CD4-positive, alpha-beta memory T cell (primary cell): ENCODE results near the gene FOLR1. TPM values are rescaled to one million over a fixed set of nuclear protein-coding genes. Genes with fewer than 3 reads are reported as not detected.
A peak's percentile ranks its signal among the peaks of the same experiment; 100 is the strongest.
"Not testable (repeated sequence)": the region's sequence is repeated elsewhere in the genome, so short reads cannot be mapped to it uniquely, and the experiment has no call there.

Source experiments
- CTCF ChIA-PET: fragments of 350-600 bp; sonication (Branson Sonifier 250); formaldehyde crosslinking; loops from one replicate; lab custom pipeline; 2021; ENCODE audit warnings: inconsistent platforms; ENCODE audit not compliant: partially characterized antibody; lab: Charles Lee
- POLR2A ChIA-PET: fragments of 350-600 bp; sonication (Branson Sonifier 250); formaldehyde crosslinking; loops from one replicate; lab custom pipeline; 2021; ENCODE audit not compliant: partially characterized antibody; lab: Charles Lee
- DNase-seq, 5 donors: peaks; one replicate each; pipeline versions ENCODE4 v3.0.0 to v3.0.0-alpha.2; 2020 to 2022; ENCODE audit warnings: mixed read lengths in 1 of 5
- H3K27ac ChIP-seq: one replicate; pipeline ENCODE4 v1.7.0; 2013; ENCODE audit warnings: low read depth, low read length
- H3K27me3 ChIP-seq: 2 replicates; pipeline ENCODE4 v1.7.0; 2013; ENCODE audit warnings: mild to moderate bottlenecking, low read length, moderate library complexity; ENCODE audit not compliant: insufficient read depth
- H3K36me3 ChIP-seq: 2 replicates; pipeline ENCODE4 v1.7.0; 2013; ENCODE audit warnings: mild to moderate bottlenecking, low read length, moderate library complexity; ENCODE audit not compliant: insufficient read depth
- H3K4me1 ChIP-seq: 2 replicates; pipeline ENCODE4 v1.7.0; 2013; ENCODE audit warnings: mild to moderate bottlenecking, low read length, moderate library complexity; ENCODE audit not compliant: insufficient read depth
- H3K4me3 ChIP-seq, 2 donors: one replicate each; pipeline ENCODE4 v1.7.0; 2013; ENCODE audit warnings: low read length in 2 of 2, mild to moderate bottlenecking in 1 of 2
- H3K9me3 ChIP-seq, 2 donors: one replicate each; pipeline ENCODE4 v1.7.0; 2013; ENCODE audit warnings: low read length in 2 of 2, control low read depth in 1 of 2; ENCODE audit not compliant: control insufficient read depth in 1 of 2
- H3K27ac Mint-ChIP-seq, 7 donors: one replicate each; pipeline ENCODE4 v1.8.0; 2020 to 2021; ENCODE audit warnings: mixed read lengths in 7 of 7, mild to moderate bottlenecking in 6 of 7, inconsistent platforms in 3 of 7, moderate library complexity in 3 of 7
- H3K27me3 Mint-ChIP-seq, 2 donors: one replicate each; pipeline ENCODE4 v1.8.0; 2020 to 2021; ENCODE audit warnings: mixed read lengths in 2 of 2
- H3K36me3 Mint-ChIP-seq, 2 donors: one replicate each; pipeline ENCODE4 v1.8.0; 2020 to 2021; ENCODE audit warnings: mixed read lengths in 2 of 2, inconsistent platforms in 1 of 2, mild to moderate bottlenecking in 1 of 2
- H3K4me1 Mint-ChIP-seq, 4 donors: one replicate each; pipeline ENCODE4 v1.8.0; 2020 to 2021; ENCODE audit warnings: mixed read lengths in 4 of 4, mild to moderate bottlenecking in 1 of 4
- H3K4me3 Mint-ChIP-seq, 8 donors: one replicate each; pipeline ENCODE4 v1.8.0; 2020 to 2021; ENCODE audit warnings: mixed read lengths in 8 of 8, mild to moderate bottlenecking in 7 of 8, moderate library complexity in 6 of 8, inconsistent platforms in 3 of 8
- H3K9me3 Mint-ChIP-seq, 8 donors: one replicate each; pipeline ENCODE4 v1.8.0; 2020 to 2021; ENCODE audit warnings: mixed read lengths in 8 of 8, mild to moderate bottlenecking in 5 of 8, inconsistent platforms in 3 of 8, moderate library complexity in 1 of 8
- intact Hi-C: fragments of 100-400 bp; cut with micrococcal nuclease; formaldehyde crosslinking; loops from one replicate; pipeline ENCODE4 v1.15.1; 2023
- polyA plus RNA-seq, 2 donors: library from polyadenylated mRNA; unstranded; fragments of 300-500 nt; fragmentation: Illumina TruSeq; gene quantifications; one replicate each; pipeline ENCODE4 v1.2.3, GENCODE V29; 2021
- total RNA-seq, 2 experiments: library from RNA; stranded (reverse); gene quantifications; one replicate each; pipeline ENCODE4 v1.2.3, GENCODE V29; 2021

The FOLR1 gene
- total RNA-seq = not detected
- not detected for polyA plus RNA-seq

GRCh38 chr11:72191961-72192381 lies at the start of gene FOLR1:
Gene FOLR1, plus strand, starts transcription at chr11:72192140. Its CDS starts 34 bp downstream, at chr11:72192174.
- no peaks in the 10 kb centered on the region for H3K27me3 Mint-ChIP-seq
- no peaks in the 10 kb centered on the region for H3K4me1 ChIP-seq
- H3K4me1 Mint-ChIP-seq = no peaks in the 10 kb centered on the region
- no peak within 1 kb of the TSS for H3K4me3 Mint-ChIP-seq
- no peak within 1 kb of the TSS for H3K4me3 ChIP-seq
- no peak for DNase-seq
- no peaks in the 10 kb centered on the region for H3K9me3 Mint-ChIP-seq
- no peaks in the 10 kb centered on the region for H3K36me3 Mint-ChIP-seq
- ChIA-PET POLR2A (no interaction called here), CTCF (no interaction called here)
- H3K27me3 ChIP-seq = no peaks in the 10 kb centered on the region
- no peaks in the 10 kb centered on the region for H3K9me3 ChIP-seq
- H3K36me3 ChIP-seq = no peaks in the 10 kb centered on the region
- no peak within 1 kb of the TSS for H3K27ac Mint-ChIP-seq
- H3K27ac ChIP-seq = no peak within 1 kb of the TSS
- intact Hi-C loops = no loop called here

DNA sequence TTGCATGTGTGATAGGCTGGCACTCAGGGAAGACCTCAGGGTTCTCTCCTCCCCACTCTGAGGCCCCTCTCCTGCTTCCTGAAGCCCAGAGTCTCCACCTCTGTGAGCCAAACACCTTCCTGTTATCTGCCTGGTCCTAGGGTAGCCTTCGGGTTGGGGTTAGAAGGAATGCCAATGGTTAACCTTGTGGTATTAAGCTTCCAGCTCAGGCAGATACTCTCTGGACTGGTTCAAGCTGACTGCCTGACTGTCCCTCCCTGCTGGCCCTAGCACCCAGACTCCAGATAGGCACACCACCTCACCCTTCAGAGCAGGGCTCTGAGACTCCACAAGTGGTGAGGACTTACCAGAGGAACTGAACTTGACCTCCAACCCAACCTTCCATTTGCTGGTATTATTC lies 49.4 kb upstream of the FOLR1 start:
- H3K9me3 Mint-ChIP-seq, POLR2A ChIA-PET, H3K27me3 ChIP-seq, H3K27ac Mint-ChIP-seq, H3K27ac ChIP-seq, H3K4me1 ChIP-seq, H3K27me3 Mint-ChIP-seq, H3K9me3 ChIP-seq, intact Hi-C loops, DNase-seq, H3K4me3 Mint-ChIP-seq, H3K4me3 ChIP-seq, H3K36me3 Mint-ChIP-seq, H3K36me3 ChIP-seq: not testable (repeated sequence)
- H3K4me1 Mint-ChIP-seq = peaks cover 2 to 14% (median 6%) of the 10 kb centered on the region in 4 donors
- CTCF ChIA-PET = interaction anchor here (1.6 to 5.6 kb wide), 5 partner anchors 11 to 165 kb away, joined by 4 to 188 read pairs (median 14); no protein-coding TSS in a partner anchor

- POLR2A ChIA-PET = interaction anchor here (0.7 to 1.9 kb wide), 4 partner anchors 32 to 120 kb away, joined by 3 to 7 read pairs (median 4); partner anchors contain the start of gene ANAPC15
- no peak overlapping the region for H3K27ac ChIP-seq
- no peaks in the 10 kb centered on the region for H3K36me3 ChIP-seq
- Mint-ChIP-seq H3K4me3 (no peak overlapping the region), H3K27me3 (peaks cover 0 to 6% of the 10 kb centered on the region in 2 donors), H3K9me3 (no peaks in the 10 kb centered on the region), H3K4me1 (peaks cover 2 to 11% (median 6%) of the 10 kb centered on the region in 4 donors), H3K36me3 (no peaks in the 10 kb centered on the region), H3K27ac (no peak overlapping the region)
- H3K27me3 ChIP-seq = no peaks in the 10 kb centered on the region
- no peaks in the 10 kb centered on the region for H3K9me3 ChIP-seq
- H3K4me1 ChIP-seq = no peaks in the 10 kb centered on the region
- CTCF ChIA-PET = interaction anchor here (0.6 to 5.6 kb wide), 32 partner anchors 9 to 286 kb away, joined by 3 to 188 read pairs (median 7); partner anchors contain the start of genes FOLR3, INPPL1 and LAMTOR1
- intact Hi-C loops = loop anchor here (1.0 to 2.0 kb wide), 4 partner anchors 32 to 168 kb away; partner anchors contain the start of genes ANAPC15, LRRC51 and NUMA1
- no peak for DNase-seq
- H3K4me3 ChIP-seq = no peak overlapping the region
Measured at GRCh38 chr11:72144807-72145565, 47.0 kb upstream of the FOLR1 start.

GRCh38 chr11:72146625-72147024 lies 45.3 kb upstream of the FOLR1 start:
- H3K27me3 Mint-ChIP-seq = peaks cover 0 to 6% of the 10 kb centered on the region in 2 donors
- DNase-seq = no peak
- Histone ChIP-seq H3K4me1 (no peaks in the 10 kb centered on the region), H3K36me3 (no peaks in the 10 kb centered on the region), H3K4me3 (no peak overlapping the region), H3K27ac (no peak overlapping the region), H3K9me3 (no peaks in the 10 kb centered on the region), H3K27me3 (no peaks in the 10 kb centered on the region)
- ChIA-PET CTCF (interaction anchor here (1.1 to 5.6 kb wide), 4 partner anchors 10 to 169 kb away, joined by 3 to 188 read pairs (median 5); no protein-coding TSS in a partner anchor), POLR2A (no interaction called here)
- intact Hi-C loops = no loop called here
- no peaks in the 10 kb centered on the region for H3K36me3 Mint-ChIP-seq
- no peak overlapping the region for H3K4me3 Mint-ChIP-seq
- H3K4me1 Mint-ChIP-seq = peaks cover 0 to 3% (median 1%) of the 10 kb centered on the region in 4 donors
- H3K9me3 Mint-ChIP-seq = no peaks in the 10 kb centered on the region
- H3K27ac Mint-ChIP-seq = peak overlapping the region in 1 of 7 donors; percentile 48

DNA sequence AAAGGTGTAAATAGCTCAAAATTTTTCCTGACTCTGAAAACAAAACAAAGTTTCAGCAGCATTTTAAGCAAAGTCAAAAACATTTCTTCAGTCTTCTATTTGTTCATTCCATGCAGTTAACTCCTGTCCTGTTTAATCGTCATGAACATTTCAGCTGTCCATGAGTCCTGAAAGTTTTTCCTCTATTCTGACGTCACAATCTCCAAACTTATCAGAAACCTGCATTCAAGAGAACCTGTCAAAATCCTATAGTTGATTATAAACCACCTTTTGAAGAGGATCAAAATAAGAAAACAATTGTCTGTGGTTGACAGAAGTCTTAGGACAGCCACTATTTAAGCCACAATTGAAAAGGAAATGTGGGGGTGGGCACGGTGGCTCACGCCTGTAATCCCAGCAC lies 41.1 kb upstream of the FOLR1 start:
- intact Hi-C loops = no loop called here
- no peaks in the 10 kb centered on the region for H3K4me1 Mint-ChIP-seq
- H3K4me3 ChIP-seq = no peak overlapping the region
- peaks cover 2 to 5% of the 10 kb centered on the region in 2 donors for H3K27me3 Mint-ChIP-seq
- H3K27ac Mint-ChIP-seq = no peak overlapping the region
- H3K27me3 ChIP-seq = no peaks in the 10 kb centered on the region
- no peaks in the 10 kb centered on the region for H3K9me3 ChIP-seq
- no peak overlapping the region for H3K27ac ChIP-seq
- H3K9me3 Mint-ChIP-seq = no peaks in the 10 kb centered on the region
- no peaks in the 10 kb centered on the region for H3K36me3 Mint-ChIP-seq
- no peaks in the 10 kb centered on the region for H3K36me3 ChIP-seq
- no peak overlapping the region for H3K4me3 Mint-ChIP-seq
- no peak for DNase-seq
- ChIA-PET POLR2A (no interaction called here), CTCF (no interaction called here)
- no peaks in the 10 kb centered on the region for H3K4me1 ChIP-seq

GRCh38 chr11:72153874-72154273 lies 38.1 kb upstream of the FOLR1 start:
- H3K27ac ChIP-seq, H3K27me3 ChIP-seq, H3K36me3 Mint-ChIP-seq, H3K9me3 ChIP-seq, H3K4me3 ChIP-seq, H3K4me1 ChIP-seq, H3K27me3 Mint-ChIP-seq, DNase-seq, POLR2A ChIA-PET, H3K9me3 Mint-ChIP-seq, H3K36me3 ChIP-seq, H3K27ac Mint-ChIP-seq, H3K4me1 Mint-ChIP-seq, intact Hi-C loops: not testable (repeated sequence)
- CTCF ChIA-PET = interaction anchor here (1.6 to 2.7 kb wide), 2 partner anchors 9 to 177 kb away, joined by 5 to 22 read pairs; no protein-coding TSS in a partner anchor
- peak overlapping the region in 1 of 8 donors; percentile 59 for H3K4me3 Mint-ChIP-seq

GRCh38 chr11:72154816-72155215 lies 37.1 kb upstream of the FOLR1 start:
- Histone ChIP-seq H3K4me1 (no peaks in the 10 kb centered on the region), H3K4me3 (no peak overlapping the region), H3K27me3 (no peaks in the 10 kb centered on the region), H3K27ac (no peak overlapping the region), H3K9me3 (no peaks in the 10 kb centered on the region), H3K36me3 (no peaks in the 10 kb centered on the region)
- DNase-seq = no peak
- intact Hi-C loops = no loop called here
- Mint-ChIP-seq H3K36me3 (no peaks in the 10 kb centered on the region), H3K9me3 (no peaks in the 10 kb centered on the region), H3K4me1 (no peaks in the 10 kb centered on the region), H3K27me3 (peaks cover 5 to 16% of the 10 kb centered on the region in 2 donors), H3K27ac (peak overlapping the region in 1 of 7 donors; percentile 16), H3K4me3 (no peak overlapping the region)
- ChIA-PET CTCF (interaction anchor here (2.7 kb wide), 1 partner anchor 10 kb away, joined by 22 read pairs; no protein-coding TSS in a partner anchor), POLR2A (no interaction called here)
